ENCODE measurements around the gene DNAAF5.

- TF ChIP-seq POLR2A (IDR thresholded peaks at IDR 0.05) (no peak), CTCF (IDR thresholded peaks at IDR 0.05) (no peak)
These were observed 33.1 kb downstream of the DNAAF5 start for GRCh38 chr7:759569-759968.
